GM10248 (cell line): Measurements from ENCODE around the gene CALR.
A peak's percentile ranks its signal among the peaks of the same experiment; 100 is the strongest.
"Not testable (repeated sequence)": the region's sequence is repeated elsewhere in the genome, so short reads cannot be mapped to it uniquely, and the experiment has no call there.

Experiments
- CTCF ChIA-PET: fragments of 300-600 bp; sonication (Branson Sonifier 250); formaldehyde crosslinking; extraction: SDS; loops from one replicate; lab custom pipeline; 2021; ENCODE audit warnings: antibody characterized with exemption; lab: Yijun Ruan, JAX
- POLR2A ChIA-PET: fragments of 350-650 bp; sonication (Branson Sonifier 250); formaldehyde crosslinking; extraction: SDS; loops from one replicate; lab custom pipeline; 2020; ENCODE audit warnings: antibody characterized with exemption; lab: Yijun Ruan, JAX
- DNase-seq: peaks from one replicate; pipeline ENCODE4 v3.0.0; 2012; ENCODE audit errors: extremely low spot score
- TF ChIP-seq, protein P1 (sequence below): IDR thresholded peaks from 2 replicates; pipeline ENCODE4 v1.5.1; 2012; ENCODE audit warnings: mild to moderate bottlenecking, low read depth; ENCODE audit errors: extremely low read depth, missing control alignments, control extremely low read depth

CALR gene

GRCh38 chr19:12975221-12975741 lies 36.9 kb downstream of the CALR start:
- TF ChIP-seq, protein P1, sequence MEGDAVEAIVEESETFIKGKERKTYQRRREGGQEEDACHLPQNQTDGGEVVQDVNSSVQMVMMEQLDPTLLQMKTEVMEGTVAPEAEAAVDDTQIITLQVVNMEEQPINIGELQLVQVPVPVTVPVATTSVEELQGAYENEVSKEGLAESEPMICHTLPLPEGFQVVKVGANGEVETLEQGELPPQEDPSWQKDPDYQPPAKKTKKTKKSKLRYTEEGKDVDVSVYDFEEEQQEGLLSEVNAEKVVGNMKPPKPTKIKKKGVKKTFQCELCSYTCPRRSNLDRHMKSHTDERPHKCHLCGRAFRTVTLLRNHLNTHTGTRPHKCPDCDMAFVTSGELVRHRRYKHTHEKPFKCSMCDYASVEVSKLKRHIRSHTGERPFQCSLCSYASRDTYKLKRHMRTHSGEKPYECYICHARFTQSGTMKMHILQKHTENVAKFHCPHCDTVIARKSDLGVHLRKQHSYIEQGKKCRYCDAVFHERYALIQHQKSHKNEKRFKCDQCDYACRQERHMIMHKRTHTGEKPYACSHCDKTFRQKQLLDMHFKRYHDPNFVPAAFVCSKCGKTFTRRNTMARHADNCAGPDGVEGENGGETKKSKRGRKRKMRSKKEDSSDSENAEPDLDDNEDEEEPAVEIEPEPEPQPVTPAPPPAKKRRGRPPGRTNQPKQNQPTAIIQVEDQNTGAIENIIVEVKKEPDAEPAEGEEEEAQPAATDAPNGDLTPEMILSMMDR: no peak
- POLR2A ChIA-PET: no interaction called here
- no peak for DNase-seq
- CTCF ChIA-PET: interaction anchor here (1.2 to 8.4 kb wide), 9 partner anchors 9 to 614 kb away, joined by 3 to 270 read pairs (median 52); no protein-coding TSS in a partner anchor

GRCh38 chr19:12976109-12976508 lies 37.7 kb downstream of the CALR start:
- DNase-seq: not testable (repeated sequence)
- ChIA-PET POLR2A (interaction anchor here (1.0 kb wide), 1 partner anchor 9 kb away, joined by 3 read pairs; no protein-coding TSS in a partner anchor), CTCF (interaction anchor here (0.8 to 8.4 kb wide), 12 partner anchors 11 to 287 kb away, joined by 3 to 270 read pairs (median 34); no protein-coding TSS in a partner anchor)

- no peak for DNase-seq
- CTCF ChIA-PET: interaction anchor here (1.4 to 8.4 kb wide), 10 partner anchors 14 to 125 kb away, joined by 3 to 270 read pairs (median 48); no protein-coding TSS in a partner anchor
- POLR2A ChIA-PET: no interaction called here
- TF ChIP-seq, protein P1: no peak
Observed at GRCh38 chr19:12979974-12980373, 41.6 kb downstream of the CALR start.

DNA sequence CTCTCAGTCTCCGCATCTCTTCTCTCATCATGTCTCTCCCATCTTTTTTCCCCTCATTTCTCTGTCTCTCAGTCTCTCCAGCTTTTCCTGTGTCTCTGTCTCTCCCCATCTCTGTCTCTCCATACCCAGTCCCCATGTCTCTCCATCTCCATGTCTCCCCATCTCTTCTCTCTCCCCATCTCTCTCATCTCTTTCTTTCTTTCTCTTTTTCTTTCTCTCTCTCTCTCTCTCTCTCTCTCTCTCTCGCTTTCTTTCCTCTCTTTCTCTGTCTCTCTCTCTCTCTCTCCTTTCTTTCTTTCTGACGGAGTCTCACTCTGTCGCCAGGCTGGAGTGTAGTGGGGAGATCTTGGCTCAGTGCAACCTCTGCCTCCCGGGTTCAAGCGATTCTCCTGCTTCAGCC lies 44.2 kb downstream of the CALR start:
- ChIA-PET POLR2A (no interaction called here), CTCF (interaction anchor here (1.1 to 6.3 kb wide), 5 partner anchors 17 to 111 kb away, joined by 3 to 59 read pairs (median 5); no protein-coding TSS in a partner anchor)
- no peak for DNase-seq
- TF ChIP-seq, protein P1: no peak

DNA sequence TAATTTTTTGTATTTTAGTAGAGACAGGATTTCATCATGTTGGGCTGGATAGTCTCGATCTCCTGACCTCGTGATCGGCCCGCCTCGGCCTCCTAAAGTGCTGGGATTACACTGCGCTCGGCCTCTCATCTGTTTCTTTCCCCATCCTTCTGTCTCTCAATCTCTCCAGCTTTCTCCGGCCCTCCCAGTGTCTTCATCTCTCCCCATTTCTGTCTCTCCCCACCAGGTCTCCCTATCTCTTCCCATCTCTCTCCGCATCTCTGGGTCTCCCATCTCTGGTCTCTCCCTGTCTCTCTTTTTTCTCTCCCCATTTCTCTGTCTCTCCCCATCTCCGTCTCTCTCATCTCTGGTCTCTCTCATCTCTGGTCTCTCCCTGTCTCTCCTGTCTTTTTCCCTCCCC lies 44.7 kb downstream of the CALR start:
- TF ChIP-seq, protein P1: no peak
- POLR2A ChIA-PET: no interaction called here
- CTCF ChIA-PET: interaction anchor here (1.0 to 6.3 kb wide), 7 partner anchors 18 to 112 kb away, joined by 3 to 59 read pairs (median 5); no protein-coding TSS in a partner anchor
- DNase-seq: no peak

DNA sequence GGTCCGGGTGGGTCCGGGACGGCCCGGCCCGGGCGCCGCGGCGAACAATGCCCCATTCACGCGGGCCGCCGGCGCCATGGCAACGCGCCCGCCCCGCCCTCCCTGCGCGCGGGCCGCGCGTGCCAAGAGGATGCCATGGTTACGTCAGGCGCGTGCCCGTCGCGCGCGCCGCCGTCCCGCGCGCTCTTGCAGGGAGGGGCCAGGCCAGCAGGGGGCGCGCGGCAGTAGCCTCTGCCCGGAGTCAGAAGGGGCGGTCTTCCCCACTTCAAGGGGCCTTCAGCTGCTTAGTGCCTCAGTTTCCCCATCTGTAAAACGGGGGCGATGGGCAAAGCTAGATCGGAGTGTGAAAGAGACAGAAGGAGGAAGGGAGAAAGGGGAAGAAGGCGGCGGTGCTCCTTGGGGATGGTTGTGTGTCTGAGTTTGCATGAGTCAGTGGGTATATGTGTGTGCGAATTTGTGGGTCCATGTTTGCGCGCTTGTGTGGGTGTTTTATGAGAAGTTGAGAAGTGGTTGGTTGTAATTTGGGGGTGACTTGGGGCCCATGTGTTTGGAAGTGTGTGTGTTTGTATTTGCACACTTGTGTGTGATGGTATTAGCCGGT lies 45.2 kb downstream of the CALR start:
- TF ChIP-seq, protein P1: peak; percentile 95
- DNase-seq: peak; percentile 88
- CTCF ChIA-PET: interaction anchor here (0.6 to 6.3 kb wide), 9 partner anchors 9 to 111 kb away, joined by 3 to 59 read pairs (median 5); no protein-coding TSS in a partner anchor
- POLR2A ChIA-PET: no interaction called here
